ENCODE measurements around the gene ABLIM2. TPM values are rescaled to one million over a fixed set of nuclear protein-coding genes. Genes with fewer than 3 reads are reported as not detected.

ABLIM2 gene
- total and polyA plus RNA-seq, 10 of the 15 experiments (the other 5 are each of a cell fraction or from before 2014, with no cell fraction given): 0.03 to 0.15 (median 0.05) TPM; not detected in 7

- TF ChIP-seq CUX1 (IDR thresholded peaks at IDR 0.05; ENCODE audit: insufficient replicate concordance, low read depth, low read length): no peak
These were observed 104.7 kb downstream of the ABLIM2 start (continued) for GRCh38 chr4:8053688-8054449.

DNA sequence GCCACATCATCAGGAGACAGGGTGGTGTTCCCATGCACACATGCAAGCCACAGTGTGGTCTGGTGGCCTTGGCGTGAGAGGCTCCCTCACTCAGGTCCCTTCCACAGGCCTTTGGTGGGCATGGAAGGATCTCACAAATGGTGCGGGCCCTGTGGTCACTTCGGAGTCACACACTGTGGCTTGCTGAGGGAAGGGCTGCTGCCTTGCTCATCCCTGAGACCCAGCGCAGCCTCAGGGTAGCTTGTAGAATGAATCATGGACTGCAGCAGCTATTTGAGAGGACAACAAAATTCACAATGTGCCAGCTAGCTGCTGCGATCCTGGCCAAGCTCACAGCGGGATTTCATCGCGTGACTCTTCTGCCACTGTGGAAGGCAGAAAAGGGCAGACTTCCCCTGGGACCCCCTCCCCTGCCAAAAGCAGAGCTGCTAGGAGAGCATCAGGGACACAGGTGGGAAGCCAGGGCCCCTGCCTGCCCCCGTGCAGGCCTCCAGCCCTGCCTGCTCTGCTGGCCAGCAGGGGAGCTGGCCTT, 106.4 kb downstream of the ABLIM2 start:
- POLR2A ChIA-PET: no interaction called here
- no peak for FAIRE-seq
- no TSS peak for BruUV-seq (replicated peaks)
- Histone ChIP-seq H3K4me3 (no peak overlapping the region), H3K79me2 (ENCODE audit: control insufficient read depth, insufficient read depth, low read length) (no peaks in the 10 kb centered on the region), H3K36me3 (ENCODE audit: control insufficient read depth in 2 of 2, insufficient read depth in 2 of 2, low read length in 1 of 2) (no peaks in the 10 kb centered on the region), H3K9ac (ENCODE audit: control insufficient read depth, insufficient read depth, low read length) (no peak overlapping the region), H3K27me3 (replicated peaks in 1 of 2; ENCODE audit: control insufficient read depth in 2 of 2, insufficient read depth in 2 of 2, low read length in 1 of 2) (peaks cover 0 to 2% of the 10 kb centered on the region in 2 experiments; a peak in 2 of 4 replicates), H3K4me1 (ENCODE audit: control insufficient read depth, insufficient read depth, low read length) (no peaks in the 10 kb centered on the region), H4K20me1 (ENCODE audit: control insufficient read depth, insufficient read depth) (no peaks in the 10 kb centered on the region), H3K4me2 (ENCODE audit: control insufficient read depth, insufficient read depth) (no peak overlapping the region), H2AFZ (ENCODE audit: control insufficient read depth, low read depth, low read length) (no peak overlapping the region), H3K27ac (ENCODE audit: control insufficient read depth, insufficient read depth) (no peak overlapping the region), H3K9me3 (replicated peaks; ENCODE audit: control insufficient read depth, insufficient read depth, low read length) (no peaks in the 10 kb centered on the region)
- 57% methylated on average over 9 of the region's 9 CpGs for WGBS (ENCODE audit: insufficient coverage, insufficient replicate concordance, low lambda C conversion rate, missing lambda C conversion rate)
- SMC1A ChIA-PET (ENCODE audit: uncharacterized antibody, unreplicated experiment): no interaction called here
- RAD21 ChIA-PET (ENCODE audit: unreplicated experiment): no interaction called here
- DNase-seq (ENCODE audit: low read depth, low spot score): no peak
- in situ Hi-C loops (cut with MboI) (no loop called here), intact Hi-C loops (cut with micrococcal nuclease; ENCODE audit: unreplicated experiment) (no loop called here)
- CTCF ChIA-PET: no interaction called here
- ATAC-seq: no peak
- no peak for TF ChIP-seq CEBPB (IDR thresholded peaks at IDR 0.05; ENCODE audit: borderline replicate concordance in 1 of 2, low read depth in 2 of 2, low read length in 2 of 2)
- TF ChIP-seq, protein P1, sequence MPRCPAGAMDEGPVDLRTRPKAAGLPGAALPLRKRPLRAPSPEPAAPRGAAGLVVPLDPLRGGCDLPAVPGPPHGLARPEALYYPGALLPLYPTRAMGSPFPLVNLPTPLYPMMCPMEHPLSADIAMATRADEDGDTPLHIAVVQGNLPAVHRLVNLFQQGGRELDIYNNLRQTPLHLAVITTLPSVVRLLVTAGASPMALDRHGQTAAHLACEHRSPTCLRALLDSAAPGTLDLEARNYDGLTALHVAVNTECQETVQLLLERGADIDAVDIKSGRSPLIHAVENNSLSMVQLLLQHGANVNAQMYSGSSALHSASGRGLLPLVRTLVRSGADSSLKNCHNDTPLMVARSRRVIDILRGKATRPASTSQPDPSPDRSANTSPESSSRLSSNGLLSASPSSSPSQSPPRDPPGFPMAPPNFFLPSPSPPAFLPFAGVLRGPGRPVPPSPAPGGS (IDR thresholded peaks at IDR 0.05; ENCODE audit: borderline replicate concordance, insufficient read depth, low read depth, low read length, poor library complexity, severe bottlenecking): no peak
- no peak for TF ChIP-seq NFXL1 (IDR thresholded peaks at IDR 0.05; ENCODE audit: borderline replicate concordance)
- TF ChIP-seq NFYB (IDR thresholded peaks at IDR 0.05; ENCODE audit: insufficient read depth, low read depth, low read length): no peak
- no peak for TF ChIP-seq NR2C2 (IDR thresholded peaks at IDR 0.05; ENCODE audit: borderline replicate concordance, control insufficient read depth, insufficient read length, low read depth)
- no peak for TF ChIP-seq SMC3 (IDR thresholded peaks at IDR 0.05; ENCODE audit: borderline replicate concordance, low read length)
- TF ChIP-seq, protein P2, sequence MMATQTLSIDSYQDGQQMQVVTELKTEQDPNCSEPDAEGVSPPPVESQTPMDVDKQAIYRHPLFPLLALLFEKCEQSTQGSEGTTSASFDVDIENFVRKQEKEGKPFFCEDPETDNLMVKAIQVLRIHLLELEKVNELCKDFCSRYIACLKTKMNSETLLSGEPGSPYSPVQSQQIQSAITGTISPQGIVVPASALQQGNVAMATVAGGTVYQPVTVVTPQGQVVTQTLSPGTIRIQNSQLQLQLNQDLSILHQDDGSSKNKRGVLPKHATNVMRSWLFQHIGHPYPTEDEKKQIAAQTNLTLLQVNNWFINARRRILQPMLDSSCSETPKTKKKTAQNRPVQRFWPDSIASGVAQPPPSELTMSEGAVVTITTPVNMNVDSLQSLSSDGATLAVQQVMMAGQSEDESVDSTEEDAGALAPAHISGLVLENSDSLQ (IDR thresholded peaks at IDR 0.05): no peak
- TF ChIP-seq NR2C1 (IDR thresholded peaks at IDR 0.05): no peak
- TF ChIP-seq, protein P3, sequence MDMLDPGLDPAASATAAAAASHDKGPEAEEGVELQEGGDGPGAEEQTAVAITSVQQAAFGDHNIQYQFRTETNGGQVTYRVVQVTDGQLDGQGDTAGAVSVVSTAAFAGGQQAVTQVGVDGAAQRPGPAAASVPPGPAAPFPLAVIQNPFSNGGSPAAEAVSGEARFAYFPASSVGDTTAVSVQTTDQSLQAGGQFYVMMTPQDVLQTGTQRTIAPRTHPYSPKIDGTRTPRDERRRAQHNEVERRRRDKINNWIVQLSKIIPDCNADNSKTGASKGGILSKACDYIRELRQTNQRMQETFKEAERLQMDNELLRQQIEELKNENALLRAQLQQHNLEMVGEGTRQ (IDR thresholded peaks at IDR 0.05; ENCODE audit: borderline replicate concordance, low read depth, low read length): no peak
